K562 (cell line): ENCODE measurements around the gene ZNF692. TPM values are rescaled to one million over a fixed set of nuclear protein-coding genes. Genes with fewer than 3 reads are reported as not detected.

Source experiments
- BRF1 ChIP-seq: IDR thresholded peaks from 3 replicates; pipeline ENCODE4 v1.6.1; 2011; ENCODE audit warnings: borderline replicate concordance, mild to moderate bottlenecking; ENCODE audit not compliant: insufficient read length; ENCODE audit errors: extremely low read depth
- CREM ChIP-seq: IDR thresholded peaks from 2 replicates; pipeline ENCODE4 v1.6.1; 2014; ENCODE audit warnings: antibody characterized with exemption, low read depth
- ELF1 ChIP-seq: fragments of 200-800 bp; sonication (Bioruptor generic); IDR thresholded peaks from 2 replicates; pipeline ENCODE4 v1.6.1; 2016; ENCODE audit warnings: missing genetic modification characterization, missing compliant biosample characterization
- FOXA3 ChIP-seq, 2 experiments: fragments of 450-650 bp in 1 of 2; sonication (generic) in 1 of 2; formaldehyde crosslinking; IDR thresholded peaks in 1 of 2; conservative IDR thresholded peaks in 1 of 2; 2 replicates each; pipeline versions ENCODE4 v1.4.0 to v1.8.0; 2020 to 2022; ENCODE audit warnings: mild to moderate bottlenecking in 2 of 2, missing genetic modification reagents in 1 of 2
- MIER1 ChIP-seq: fragments of 450-650 bp; IDR thresholded peaks from 2 replicates; pipeline ENCODE4 v1.6.1; 2016; ENCODE audit warnings: antibody characterized with exemption, mild to moderate bottlenecking, low read depth
- NR0B1 ChIP-seq: fragments of 450-650 bp; IDR thresholded peaks from one replicate; pipeline ENCODE4 v1.6.1; 2018; ENCODE audit warnings: mild to moderate bottlenecking, moderate library complexity; ENCODE audit not compliant: partially characterized antibody
- RREB1 ChIP-seq: fragments of 250-450 bp; sonication (Bioruptor Pico); IDR thresholded peaks from 2 replicates; pipeline ENCODE4 v1.4.0; 2020
- YY1 ChIP-seq, 3 experiments: IDR thresholded peaks; 2 replicates each; pipeline ENCODE4 v1.6.1; 2011; ENCODE audit warnings: low read length in 2 of 3, mild to moderate bottlenecking in 2 of 3, moderate library complexity in 2 of 3, borderline replicate concordance in 1 of 3, control low read depth in 1 of 3, low read depth in 1 of 3; ENCODE audit not compliant: insufficient read depth in 3 of 3, insufficient replicate concordance in 2 of 3, control insufficient read depth in 1 of 3, insufficient read length in 1 of 3; ENCODE audit errors: extremely low read depth in 1 of 3
- polyA plus RNA-seq, 8 experiments: library from polyadenylated mRNA; depleted of rRNA in 4 of 8; stranded (reverse) in 5 of 8; unstranded in 3 of 8; fragments of >200 nt; fragmentation: Nextera tagmentation in 2 of 8; fragmentation: Illumina TruSeq in 1 of 8; extraction: Ambion mirVana in 2 of 8; extraction: Trizol in 1 of 8; gene quantifications; 2 replicates each; pipeline versions ENCODE4 v1.2.1 to v1.2.3, GENCODE V29; 2011 to 2014; ENCODE audit warnings: inconsistent platforms in 1 of 8, missing spikeins in 1 of 8
- total RNA-seq, 7 experiments: library from RNA; depleted of rRNA in 6 of 7; stranded (reverse); fragments of >200 nt in 6 of 7; fragmentation: Illumina TruSeq in 2 of 7; extraction: Trizol in 2 of 7; gene quantifications; 2 replicates each; pipeline versions ENCODE4 v1.2.1 to v1.2.3, GENCODE V29; 2011 to 2021; ENCODE audit warnings: low replicate concordance in 1 of 7
- TF ChIP-seq, protein P1 (sequence below): sonication (generic); formaldehyde crosslinking; IDR thresholded peaks from 2 replicates; pipeline ENCODE4 v1.8.0; 2023; ENCODE audit warnings: mild to moderate bottlenecking, missing genetic modification reagents
- TF ChIP-seq, protein P2 (sequence below): fragments of 150-350 bp; IDR thresholded peaks from 2 replicates; pipeline ENCODE4 v1.6.1; 2014; ENCODE audit warnings: low read depth, mild to moderate bottlenecking, low read length, borderline replicate concordance

ZNF692 gene
- total and polyA plus RNA-seq, 9 of the 15 experiments (the other 6 are each of a cell fraction or from before 2014, with no cell fraction given) = 8.4 to 143 (median 55.9) TPM

GRCh38 chr1:248873993-248874533 lies 15.2 kb upstream of the ZNF692 start (continued):
- TF ChIP-seq, protein P1, sequence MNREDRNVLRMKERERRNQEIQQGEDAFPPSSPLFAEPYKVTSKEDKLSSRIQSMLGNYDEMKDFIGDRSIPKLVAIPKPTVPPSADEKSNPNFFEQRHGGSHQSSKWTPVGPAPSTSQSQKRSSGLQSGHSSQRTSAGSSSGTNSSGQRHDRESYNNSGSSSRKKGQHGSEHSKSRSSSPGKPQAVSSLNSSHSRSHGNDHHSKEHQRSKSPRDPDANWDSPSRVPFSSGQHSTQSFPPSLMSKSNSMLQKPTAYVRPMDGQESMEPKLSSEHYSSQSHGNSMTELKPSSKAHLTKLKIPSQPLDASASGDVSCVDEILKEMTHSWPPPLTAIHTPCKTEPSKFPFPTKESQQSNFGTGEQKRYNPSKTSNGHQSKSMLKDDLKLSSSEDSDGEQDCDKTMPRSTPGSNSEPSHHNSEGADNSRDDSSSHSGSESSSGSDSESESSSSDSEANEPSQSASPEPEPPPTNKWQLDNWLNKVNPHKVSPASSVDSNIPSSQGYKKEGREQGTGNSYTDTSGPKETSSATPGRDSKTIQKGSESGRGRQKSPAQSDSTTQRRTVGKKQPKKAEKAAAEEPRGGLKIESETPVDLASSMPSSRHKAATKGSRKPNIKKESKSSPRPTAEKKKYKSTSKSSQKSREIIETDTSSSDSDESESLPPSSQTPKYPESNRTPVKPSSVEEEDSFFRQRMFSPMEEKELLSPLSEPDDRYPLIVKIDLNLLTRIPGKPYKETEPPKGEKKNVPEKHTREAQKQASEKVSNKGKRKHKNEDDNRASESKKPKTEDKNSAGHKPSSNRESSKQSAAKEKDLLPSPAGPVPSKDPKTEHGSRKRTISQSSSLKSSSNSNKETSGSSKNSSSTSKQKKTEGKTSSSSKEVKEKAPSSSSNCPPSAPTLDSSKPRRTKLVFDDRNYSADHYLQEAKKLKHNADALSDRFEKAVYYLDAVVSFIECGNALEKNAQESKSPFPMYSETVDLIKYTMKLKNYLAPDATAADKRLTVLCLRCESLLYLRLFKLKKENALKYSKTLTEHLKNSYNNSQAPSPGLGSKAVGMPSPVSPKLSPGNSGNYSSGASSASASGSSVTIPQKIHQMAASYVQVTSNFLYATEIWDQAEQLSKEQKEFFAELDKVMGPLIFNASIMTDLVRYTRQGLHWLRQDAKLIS (CRISPR knock-in tag) = 0 out of 2 replicates have a peak, but pooled peaks have one; percentile 43
- peak in 1 of 2 experiments; percentile 35; a peak in 2 of 4 replicates for TF ChIP-seq FOXA3 (CRISPR knock-in tag; conservative IDR thresholded peaks at IDR 0.05 in 1 of 2, IDR thresholded peaks at IDR 0.05 in 1 of 2)
- peak; percentile 94 for TF ChIP-seq CREM
- TF ChIP-seq NR0B1 = no peak
- 0 out of 2 replicates have a peak, but pooled peaks have one; percentile 10 for TF ChIP-seq ELF1 (tag)
- peak in 1 of 3 experiments; percentile 26 for TF ChIP-seq YY1 (IDR thresholded peaks at IDR 0.05; ENCODE audit: borderline replicate concordance in 1 of 3, control insufficient read depth in 1 of 3, extremely low read depth in 1 of 3, insufficient read depth in 3 of 3, insufficient read length in 1 of 3, insufficient replicate concordance in 2 of 3, low read depth in 1 of 3, low read length in 2 of 3)
- TF ChIP-seq BRF1 = peak; percentile 9
- peak; percentile 16; the same call in 1 of the 2 replicates for TF ChIP-seq RREB1 (CRISPR knock-in tag)
- TF ChIP-seq, protein P2, sequence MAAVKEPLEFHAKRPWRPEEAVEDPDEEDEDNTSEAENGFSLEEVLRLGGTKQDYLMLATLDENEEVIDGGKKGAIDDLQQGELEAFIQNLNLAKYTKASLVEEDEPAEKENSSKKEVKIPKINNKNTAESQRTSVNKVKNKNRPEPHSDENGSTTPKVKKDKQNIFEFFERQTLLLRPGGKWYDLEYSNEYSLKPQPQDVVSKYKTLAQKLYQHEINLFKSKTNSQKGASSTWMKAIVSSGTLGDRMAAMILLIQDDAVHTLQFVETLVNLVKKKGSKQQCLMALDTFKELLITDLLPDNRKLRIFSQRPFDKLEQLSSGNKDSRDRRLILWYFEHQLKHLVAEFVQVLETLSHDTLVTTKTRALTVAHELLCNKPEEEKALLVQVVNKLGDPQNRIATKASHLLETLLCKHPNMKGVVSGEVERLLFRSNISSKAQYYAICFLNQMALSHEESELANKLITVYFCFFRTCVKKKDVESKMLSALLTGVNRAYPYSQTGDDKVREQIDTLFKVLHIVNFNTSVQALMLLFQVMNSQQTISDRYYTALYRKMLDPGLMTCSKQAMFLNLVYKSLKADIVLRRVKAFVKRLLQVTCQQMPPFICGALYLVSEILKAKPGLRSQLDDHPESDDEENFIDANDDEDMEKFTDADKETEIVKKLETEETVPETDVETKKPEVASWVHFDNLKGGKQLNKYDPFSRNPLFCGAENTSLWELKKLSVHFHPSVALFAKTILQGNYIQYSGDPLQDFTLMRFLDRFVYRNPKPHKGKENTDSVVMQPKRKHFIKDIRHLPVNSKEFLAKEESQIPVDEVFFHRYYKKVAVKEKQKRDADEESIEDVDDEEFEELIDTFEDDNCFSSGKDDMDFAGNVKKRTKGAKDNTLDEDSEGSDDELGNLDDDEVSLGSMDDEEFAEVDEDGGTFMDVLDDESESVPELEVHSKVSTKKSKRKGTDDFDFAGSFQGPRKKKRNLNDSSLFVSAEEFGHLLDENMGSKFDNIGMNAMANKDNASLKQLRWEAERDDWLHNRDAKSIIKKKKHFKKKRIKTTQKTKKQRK = no peak
- no peak for TF ChIP-seq MIER1
